DMS114 treated with DMSO at 0.1 percent for 48 hours (cell line): Measurements from ENCODE around the gene USP28.
"Not testable (repeated sequence)": the region's sequence is repeated elsewhere in the genome, so short reads cannot be mapped to it uniquely, and the experiment has no call there.

ENCODE experiments used
- DNase-seq: peaks from one replicate; lab custom pipeline; 2025; ENCODE audit not compliant: unreplicated experiment; lab: John Stamatoyannopoulos, UW

Gene USP28

GRCh38 chr11:113774174-113774503 is 101.2 kb downstream of the USP28 start:
- no peak for DNase-seq

- peak; percentile 88 for DNase-seq
Measured at GRCh38 chr11:113773416-113774173, 101.8 kb downstream of the USP28 start, which contains the start of gene ZW10. Gene ZW10, minus strand, starts transcription at chr11:113773692. Its CDS starts 26 bp downstream, at chr11:113773666.

DNA sequence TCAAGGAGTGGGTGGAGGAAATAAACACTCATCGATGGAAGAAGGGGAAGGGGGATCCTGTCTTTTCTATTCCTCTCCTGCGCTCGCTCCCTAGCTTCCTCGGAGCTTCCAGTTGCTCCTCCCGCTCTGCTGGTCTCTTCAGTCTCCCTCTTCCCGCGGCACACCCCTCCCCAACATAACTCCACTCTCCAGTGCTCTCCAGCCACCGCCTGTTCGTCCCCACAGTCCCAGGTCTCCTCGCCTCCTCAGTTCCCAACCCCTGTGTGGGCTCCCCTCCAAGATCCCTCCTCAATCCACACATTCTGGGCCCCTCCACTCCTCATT is 102.3 kb downstream of the USP28 start:
- DNase-seq: no peak

GRCh38 chr11:113771964-113772363 is 103.4 kb downstream of the USP28 start:
- no peak for DNase-seq

- no peak for DNase-seq
Measured at GRCh38 chr11:113764527-113765219, 110.7 kb downstream of the USP28 start.

- not testable (repeated sequence) for DNase-seq
Measured at GRCh38 chr11:113763040-113763439, 112.3 kb downstream of the USP28 start.

DNA sequence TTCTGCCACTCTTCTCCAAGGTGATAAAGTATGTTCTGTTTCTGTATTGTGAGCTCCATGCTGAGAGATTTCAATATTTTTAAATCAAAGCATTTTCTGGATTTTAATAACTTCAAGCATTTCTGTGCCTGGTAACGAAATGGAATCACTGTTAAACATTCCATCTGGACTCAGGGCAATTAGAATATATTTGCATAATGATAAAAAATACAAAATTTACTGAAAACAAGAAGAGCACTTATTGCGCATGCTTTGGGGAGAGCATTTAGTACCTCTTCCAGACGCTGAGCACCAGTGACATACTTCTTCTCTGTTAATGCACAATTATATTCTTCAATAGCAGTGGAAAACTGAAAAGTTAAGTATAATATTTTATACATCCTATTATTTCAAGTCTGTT is 115.1 kb downstream of the USP28 start:
- DNase-seq: no peak

- no peak for DNase-seq
Measured at GRCh38 chr11:113752932-113753331, 122.4 kb downstream of the USP28 start.
